HCT116 (cell line): ENCODE data around the gene SVEP1.

Source experiments
- CBX3 ChIP-seq: IDR thresholded peaks from 2 replicates; pipeline ENCODE4 v1.6.1; 2012; ENCODE audit warnings: low read depth
- CTCF ChIP-seq, 3 experiments: fragments of 200-600 bp in 1 of 3; sonication (generic) in 1 of 3; IDR thresholded peaks in 2 of 3; conservative IDR thresholded peaks in 1 of 3; 2 replicates each; pipeline ENCODE4 v1.5.1; 2012 to 2017; ENCODE audit warnings: low read depth in 2 of 3, low read length in 2 of 3, antibody characterized with exemption in 1 of 3, borderline replicate concordance in 1 of 3, control low read depth in 1 of 3, mild to moderate bottlenecking in 1 of 3, mixed read lengths in 1 of 3, mixed run types in 1 of 3, moderate library complexity in 1 of 3; ENCODE audit not compliant: insufficient read depth in 1 of 3
- EZH2 ChIP-seq: fragments of 200-600 bp; sonication (generic); IDR thresholded peaks from 2 replicates; pipeline ENCODE4 v1.6.1; 2017; ENCODE audit warnings: antibody characterized with exemption, mixed run types
- POLR2A ChIP-seq: IDR thresholded peaks from 2 replicates; pipeline ENCODE4 v1.7.0; 2011; ENCODE audit warnings: borderline replicate concordance; ENCODE audit not compliant: insufficient read depth, insufficient read length; ENCODE audit errors: extremely low read depth
- YY1 ChIP-seq: IDR thresholded peaks from 2 replicates; pipeline ENCODE4 v1.6.1; 2011; ENCODE audit warnings: low read length, low read depth, moderate library complexity, mild to moderate bottlenecking; ENCODE audit not compliant: insufficient replicate concordance; ENCODE audit errors: extremely low read depth

- TF ChIP-seq YY1 (no peak), POLR2A (no peak), CTCF (IDR thresholded peaks at IDR 0.05 in 2 of 3, conservative IDR thresholded peaks at IDR 0.05 in 1 of 3; ENCODE audit: borderline replicate concordance in 1 of 3, insufficient read depth in 1 of 3, low read depth in 2 of 3, low read length in 2 of 3) (no peak), CBX3 (no peak), EZH2 (no peak)
Observed at GRCh38 chr9:110357505-110357904, 222.0 kb downstream of the SVEP1 start.
